Frontal cortex (tissue), 4 donors: Measurements from ENCODE around the gene ANKRD27. TPM values are rescaled to one million over a fixed set of nuclear protein-coding genes. Genes with fewer than 3 reads are reported as not detected.

Experiments
- DNase-seq, 2 donors: peaks; one replicate each; pipeline ENCODE4 v3.0.0; 2012; ENCODE audit warnings: low spot score in 2 of 2
- FAIRE-seq: peaks from 2 replicates; lab custom pipeline; 2012; peaks lifted over from hg19 to GRCh38; lab: Jason Lieb, UNC
- total RNA-seq: library from RNA; depleted of rRNA; stranded (reverse); fragments of >200 nt; gene quantifications from one replicate; pipeline ENCODE4 v1.2.3, GENCODE V29; 2014
- donor health status: control.
- donor health status: control.
- donor health status: control.

Gene ANKRD27
- total RNA-seq, 1 donor from 2014 or later: 34.2 TPM

DNA sequence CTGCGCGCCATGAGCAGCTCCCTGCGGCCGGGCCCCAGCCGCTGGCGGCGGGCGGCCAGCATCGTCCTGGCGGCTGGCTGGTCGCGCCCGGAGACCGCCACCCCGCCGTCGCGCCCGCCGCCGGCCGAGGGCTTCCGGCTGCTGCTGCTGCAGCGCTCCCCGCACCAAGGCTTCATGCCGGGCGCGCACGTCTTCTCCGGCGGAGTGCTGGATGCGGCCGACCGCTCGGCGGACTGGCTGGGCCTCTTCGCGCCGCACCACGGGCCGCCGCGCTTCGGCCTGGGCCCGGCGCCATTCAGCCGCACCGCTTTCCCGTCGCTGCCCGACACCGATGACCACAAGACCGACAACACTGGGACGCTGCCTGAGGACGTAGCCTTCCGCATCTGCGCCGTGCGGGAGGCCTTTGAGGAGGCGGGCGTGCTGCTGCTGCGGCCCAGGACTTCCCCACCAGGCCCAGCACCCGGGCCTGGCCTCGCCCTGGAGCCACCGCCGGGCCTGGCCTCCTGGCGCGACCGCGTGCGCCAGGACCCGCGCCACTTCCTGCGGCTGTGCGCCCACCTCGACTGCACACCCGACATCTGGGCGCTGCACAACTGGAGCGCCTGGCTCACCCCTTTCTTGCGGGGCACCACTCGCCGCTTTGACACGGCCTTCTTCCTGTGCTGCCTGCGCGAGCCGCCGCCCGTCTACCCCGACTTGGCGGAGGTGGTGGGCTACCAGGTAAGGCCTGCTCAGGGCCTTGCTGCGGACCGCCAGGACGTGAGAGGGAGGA, 17.2 kb upstream of the ANKRD27 start:
- FAIRE-seq (no peak), DNase-seq (peak; percentile 55 to 65)

DNA sequence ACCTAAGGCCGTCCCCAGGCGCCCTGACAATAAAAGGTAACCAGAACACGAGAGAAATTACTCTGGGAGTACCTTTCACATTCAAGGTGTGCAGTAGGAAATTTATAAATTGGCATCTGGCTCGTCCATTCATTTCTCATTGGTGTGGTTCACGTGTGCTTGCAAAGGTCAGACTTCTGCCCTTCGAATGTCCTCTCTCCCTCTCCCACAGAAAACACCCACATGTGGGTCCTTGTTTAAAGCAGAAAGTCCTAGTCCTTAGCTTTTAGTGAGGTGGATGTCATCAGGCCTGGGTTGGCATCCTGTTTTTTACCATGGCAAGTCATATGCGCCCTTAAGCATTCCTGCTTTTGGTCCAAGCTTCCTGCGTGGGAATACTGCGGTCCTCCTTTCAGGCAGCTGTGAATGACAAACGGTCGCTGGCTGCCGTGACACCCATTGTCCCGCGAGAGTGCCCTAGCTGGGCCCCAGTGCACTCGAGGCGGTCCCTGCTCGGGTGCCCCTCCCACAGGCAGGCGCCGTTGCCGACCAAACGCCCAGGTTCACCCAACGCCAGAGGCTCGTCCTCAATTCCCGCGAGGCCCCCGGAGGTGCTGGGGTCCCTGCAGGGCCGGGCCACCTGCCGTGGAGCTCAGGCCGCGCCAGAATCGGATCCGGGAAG, 16.4 kb upstream of the ANKRD27 start, which contains the start of gene NUDT19:
TSS of gene NUDT19 (plus strand) at position 531 of the 661 bp plus-strand sequence. CDS start 140 bp downstream, outside the sequence.
- peak; percentile 73 to 80 for DNase-seq
- FAIRE-seq: no peak

DNA sequence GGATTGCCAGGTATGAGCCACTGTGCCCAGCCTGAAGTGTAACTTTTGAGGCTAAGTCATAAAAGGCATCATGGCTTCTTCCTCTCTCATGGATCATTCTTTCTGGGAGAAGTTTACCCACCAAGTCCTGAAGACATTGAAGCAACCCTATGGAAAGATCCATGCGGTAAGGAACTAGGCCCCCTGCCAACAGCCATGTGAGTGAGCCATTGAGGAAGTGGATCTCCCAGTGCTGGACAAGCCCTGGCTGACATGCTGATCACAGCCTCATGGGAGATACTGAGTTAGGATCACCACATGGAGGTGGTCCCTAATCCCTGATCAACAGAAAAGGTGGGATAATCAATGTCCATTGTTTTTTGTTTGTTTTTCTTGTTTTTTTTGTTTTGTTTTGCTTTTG, 13.3 kb upstream of the ANKRD27 start:
- DNase-seq (no peak), FAIRE-seq (no peak)

DNA sequence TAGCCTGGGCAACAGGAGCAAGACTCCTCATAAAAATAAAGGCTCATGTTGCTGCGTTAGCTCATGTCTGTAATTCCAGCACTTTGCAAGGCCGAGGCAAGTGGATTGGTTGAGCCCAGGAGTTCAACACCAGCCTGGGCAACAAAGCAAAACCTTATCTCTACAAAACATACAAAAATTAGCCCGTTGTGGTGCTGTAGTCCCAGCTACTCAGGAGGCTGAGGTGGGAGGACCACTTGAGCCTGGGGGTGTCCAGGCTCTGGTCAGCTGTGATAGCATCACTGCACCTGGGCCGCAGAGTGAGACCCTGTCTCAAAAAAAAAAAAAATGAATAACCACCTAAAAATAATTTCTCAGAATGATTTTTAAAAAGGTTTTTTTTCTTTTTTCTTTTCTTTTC, 12.7 kb upstream of the ANKRD27 start:
- FAIRE-seq: no peak

DNA sequence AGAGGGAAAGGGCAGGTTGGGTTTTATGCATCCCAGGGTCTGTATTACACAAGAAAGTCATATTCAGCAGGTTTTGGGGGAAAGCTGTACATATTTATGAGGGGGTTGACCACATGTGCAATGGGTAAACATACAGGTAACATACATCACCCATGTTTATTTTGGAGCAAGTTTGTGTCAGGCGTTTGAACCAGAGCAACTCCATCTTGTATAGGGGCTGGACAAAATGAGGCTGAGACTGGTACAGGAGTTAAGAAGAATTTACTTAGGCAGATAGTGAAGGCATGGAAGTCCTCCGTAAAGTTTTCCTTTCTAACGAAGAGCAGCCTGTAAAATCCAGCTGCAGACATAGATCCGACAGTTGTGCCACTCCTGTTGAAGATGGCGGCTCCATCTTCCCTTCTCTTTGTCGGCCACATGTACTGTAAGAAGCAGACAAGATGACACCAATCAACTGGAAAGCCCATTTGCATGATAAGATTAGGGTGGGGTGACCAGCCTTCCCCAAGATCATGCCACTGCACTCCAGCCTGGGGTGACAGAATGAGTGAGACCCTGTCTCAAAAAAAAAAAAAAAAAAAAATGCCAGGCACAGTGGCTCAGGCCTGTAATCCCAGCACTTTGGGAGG, 12.0 kb upstream of the ANKRD27 start:
- FAIRE-seq: no peak
- no peak for DNase-seq

More for the DNA sequence above, 12.7 kb upstream of the ANKRD27 start:
- no peak for DNase-seq

DNA sequence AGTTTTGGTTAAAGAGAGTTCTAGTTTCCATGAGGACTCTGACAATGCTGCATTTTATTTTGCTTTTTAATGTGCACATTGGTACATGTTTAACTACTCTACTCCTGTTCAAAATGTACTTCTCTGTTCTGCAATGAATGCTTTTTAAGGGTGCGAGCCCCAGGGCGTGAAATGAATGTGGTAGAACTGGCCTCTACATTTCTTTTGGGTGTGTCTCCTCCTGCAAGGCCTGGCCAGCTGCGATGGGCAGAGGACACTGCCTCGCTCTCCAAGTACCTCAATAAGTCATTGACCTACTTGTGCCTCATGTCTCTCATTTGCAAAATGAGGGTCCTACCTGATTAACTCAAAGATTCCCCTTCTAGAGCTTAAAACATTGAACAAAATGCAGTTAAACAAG, 7.3 kb upstream of the ANKRD27 start:
- no peak for FAIRE-seq

DNA sequence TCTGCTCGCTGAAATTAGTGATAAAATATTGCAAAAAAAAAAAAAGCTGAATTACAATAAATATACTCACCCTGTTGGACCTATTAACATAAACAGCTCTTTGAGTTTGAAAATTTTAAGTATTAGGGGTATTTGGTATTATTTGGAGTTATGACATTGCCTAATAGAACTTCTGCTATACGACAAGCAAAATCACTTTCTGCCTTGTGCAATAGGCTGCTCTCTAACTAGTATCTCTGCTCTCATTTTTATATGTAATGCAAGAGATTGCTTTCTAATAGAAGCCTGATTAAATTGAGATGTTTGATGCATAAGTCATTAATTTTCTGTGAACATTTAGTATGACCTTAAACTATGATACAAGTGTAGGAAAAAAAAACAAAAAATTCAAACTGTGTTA, 6.0 kb upstream of the ANKRD27 start:
- FAIRE-seq: no peak
- no peak for DNase-seq

More for the DNA sequence above, 7.3 kb upstream of the ANKRD27 start:
- no peak for DNase-seq

DNA sequence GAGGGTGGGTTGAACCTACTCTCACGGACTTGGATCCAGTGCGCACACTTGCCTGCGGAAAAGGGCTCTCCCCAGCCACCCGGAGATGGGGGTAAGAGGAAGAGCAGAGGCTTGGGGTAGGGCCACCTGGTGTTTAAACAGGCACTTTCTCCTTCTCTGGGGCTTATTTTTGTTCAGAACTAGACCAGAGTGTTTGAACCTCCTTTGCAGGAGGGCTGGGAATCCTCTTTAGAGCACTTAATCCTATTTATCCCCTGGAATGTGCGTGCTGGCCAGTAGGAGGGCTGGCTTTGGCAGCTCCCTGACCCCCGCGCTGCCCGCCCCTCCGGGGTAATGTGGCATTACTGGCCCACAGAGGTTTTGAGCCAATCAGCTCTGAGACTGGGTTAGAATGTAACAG, 2.7 kb upstream of the ANKRD27 start:
- DNase-seq: no peak
- FAIRE-seq: no peak

DNA sequence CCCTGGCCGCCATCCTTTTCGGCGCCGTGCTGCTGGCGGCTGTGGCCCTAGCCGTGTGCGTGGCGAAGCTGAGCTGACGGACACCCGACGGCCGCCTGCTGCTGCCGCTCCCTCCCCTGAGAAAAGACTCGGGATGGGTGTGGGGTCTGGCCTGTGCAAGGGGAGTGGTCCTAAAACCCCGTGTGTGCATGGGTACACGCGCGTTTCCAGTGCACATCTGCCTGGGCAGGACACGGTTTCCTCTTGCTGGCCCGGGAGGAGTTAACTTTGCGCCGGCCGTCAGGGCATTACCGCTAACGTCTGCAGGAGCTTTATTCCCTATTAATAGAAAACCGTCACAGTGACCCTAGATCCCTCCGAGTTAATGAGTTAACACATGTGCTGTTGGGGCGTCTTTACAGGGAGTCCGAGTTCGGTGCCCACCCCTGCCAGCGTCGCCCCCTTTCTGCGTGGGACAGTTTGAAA, 1.9 kb upstream of the ANKRD27 start:
- DNase-seq (no peak), FAIRE-seq (no peak)

DNA sequence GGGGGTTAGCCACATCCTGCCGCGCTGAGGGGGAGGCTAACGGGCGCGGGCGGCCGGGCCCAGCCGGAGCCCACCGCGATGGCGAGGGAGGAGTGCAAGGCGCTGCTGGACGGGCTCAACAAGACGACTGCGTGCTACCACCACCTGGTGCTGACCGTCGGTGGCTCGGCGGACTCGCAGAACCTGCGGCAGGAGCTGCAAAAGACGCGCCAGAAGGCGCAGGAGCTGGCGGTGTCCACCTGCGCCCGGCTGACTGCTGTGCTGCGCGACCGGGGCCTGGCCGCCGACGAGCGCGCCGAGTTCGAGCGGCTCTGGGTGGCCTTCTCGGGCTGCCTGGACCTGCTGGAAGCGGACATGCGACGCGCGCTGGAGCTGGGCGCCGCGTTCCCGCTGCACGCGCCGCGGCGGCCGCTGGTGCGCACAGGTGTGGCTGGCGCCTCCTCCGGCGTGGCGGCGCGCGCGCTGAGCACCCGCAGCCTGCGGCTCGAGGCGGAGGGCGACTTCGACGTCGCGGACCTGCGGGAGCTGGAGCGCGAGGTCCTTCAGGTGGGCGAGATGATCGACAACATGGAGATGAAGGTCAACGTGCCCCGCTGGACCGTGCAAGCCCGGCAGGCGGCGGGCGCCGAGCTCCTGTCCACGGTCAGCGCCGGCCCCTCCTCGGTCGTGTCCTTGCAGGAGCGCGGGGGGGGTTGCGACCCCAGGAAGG, 1.4 kb upstream of the ANKRD27 start:
- no peak for FAIRE-seq
- no peak for DNase-seq

DNA sequence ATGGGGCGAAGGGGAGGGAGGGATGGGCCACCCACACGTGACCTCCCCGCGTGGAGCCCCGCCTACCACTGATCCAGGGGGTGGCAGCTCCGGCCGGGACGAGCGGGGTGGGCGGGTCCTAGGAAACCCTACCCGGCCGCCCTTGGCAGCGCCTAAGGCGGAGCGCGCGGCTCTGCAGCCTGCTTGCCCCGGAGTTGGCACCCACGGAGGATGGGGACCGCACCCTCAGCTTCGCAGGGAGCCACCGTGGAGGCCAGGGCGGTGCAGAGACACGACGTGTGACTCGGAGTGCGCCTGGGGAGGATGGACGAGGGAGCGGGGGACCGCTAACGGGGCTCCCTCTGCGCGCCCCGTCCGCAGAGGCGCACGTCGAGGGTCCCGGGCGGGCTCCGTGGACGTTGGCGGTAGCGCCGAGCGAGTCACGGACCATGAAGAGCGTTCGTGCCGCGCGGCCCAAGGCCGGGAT, 773 bp upstream of the ANKRD27 start, which contains the start of gene RGS9BP:
TSS of gene RGS9BP (plus strand) at position 129 of the 466 bp plus-strand sequence. CDS start 416 bp downstream, outside the sequence.
- FAIRE-seq (no peak), DNase-seq (peak; percentile 75 to 83)

DNA sequence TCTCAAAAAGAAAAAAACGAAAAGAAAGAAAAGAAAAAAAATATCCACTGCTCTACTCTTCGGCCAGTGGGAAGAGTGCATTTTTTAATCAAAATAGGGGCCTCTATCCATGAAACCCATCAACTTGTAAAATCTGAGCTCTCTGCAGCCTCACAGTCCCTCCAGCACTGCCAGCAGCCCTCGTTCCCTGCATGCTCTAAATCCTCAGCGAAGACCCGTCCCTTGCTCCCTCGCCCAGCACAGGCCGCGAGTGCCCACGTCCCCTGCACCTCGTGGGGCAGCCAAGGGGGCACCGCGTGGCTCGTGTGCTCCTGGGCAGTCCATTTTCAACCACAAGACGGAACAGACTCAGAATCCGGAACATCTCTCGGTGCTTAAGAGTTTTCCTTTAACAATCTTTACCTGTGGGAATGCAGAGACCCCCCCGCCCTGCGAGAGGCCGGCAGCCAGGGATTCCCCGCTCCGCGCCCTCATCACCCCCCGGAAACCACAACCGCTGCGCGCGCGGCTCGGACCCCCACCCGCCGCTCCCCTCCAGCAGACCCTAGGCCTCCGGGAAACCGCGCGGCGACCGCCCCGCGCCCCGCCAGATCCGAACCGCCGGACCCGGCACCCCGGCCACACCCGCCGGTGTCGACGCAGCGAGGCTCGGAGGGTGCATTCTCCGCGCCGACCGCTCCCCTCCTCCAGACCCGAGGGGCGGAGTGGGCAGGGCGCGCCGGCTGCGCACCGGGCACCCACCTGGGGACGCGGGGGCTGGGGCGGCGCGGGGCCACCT, 638 bp downstream of the ANKRD27 start:
- FAIRE-seq (no peak), DNase-seq (no peak)

DNA sequence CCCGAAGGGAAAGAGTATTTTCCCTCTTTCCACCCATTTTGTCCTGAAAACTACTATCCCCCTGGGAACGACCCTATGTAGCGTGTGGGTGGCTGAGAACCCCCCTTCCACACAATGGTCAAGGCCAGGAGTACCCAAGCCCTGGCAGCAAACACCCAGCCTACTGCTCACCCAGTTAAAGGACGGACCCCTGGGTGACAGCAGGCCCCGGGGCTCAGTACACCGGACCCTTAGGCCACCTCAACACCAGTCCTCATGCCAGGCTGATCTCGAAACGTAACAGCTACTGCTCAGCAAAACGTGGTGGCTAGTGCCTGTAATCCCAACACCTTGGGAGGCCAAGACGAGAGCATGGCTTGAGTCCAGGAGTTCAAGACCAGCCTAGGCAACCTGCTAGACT, 1.4 kb downstream of the ANKRD27 start:
- FAIRE-seq: no peak

DNA sequence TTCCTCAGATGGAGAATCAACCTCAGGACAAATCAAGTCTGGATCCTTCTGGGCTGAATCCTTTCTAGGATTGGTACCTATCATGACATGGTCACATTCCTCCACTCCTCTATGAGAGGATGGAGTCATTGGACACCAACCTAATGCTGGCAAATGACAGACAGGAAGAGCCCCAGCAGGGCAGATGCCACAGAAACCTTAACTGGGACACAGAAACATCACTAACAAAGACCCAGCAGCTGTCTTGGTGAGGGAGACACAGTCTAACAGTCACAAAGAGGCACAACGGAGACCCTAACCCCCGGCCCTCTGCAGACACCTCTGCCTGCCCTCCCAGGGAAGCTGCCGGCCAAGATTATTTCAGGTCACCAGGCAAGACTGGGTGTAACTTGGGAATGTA, 2.1 kb downstream of the ANKRD27 start:
- FAIRE-seq: no peak

More for the DNA sequence above, 1.4 kb downstream of the ANKRD27 start:
- DNase-seq: no peak

DNA sequence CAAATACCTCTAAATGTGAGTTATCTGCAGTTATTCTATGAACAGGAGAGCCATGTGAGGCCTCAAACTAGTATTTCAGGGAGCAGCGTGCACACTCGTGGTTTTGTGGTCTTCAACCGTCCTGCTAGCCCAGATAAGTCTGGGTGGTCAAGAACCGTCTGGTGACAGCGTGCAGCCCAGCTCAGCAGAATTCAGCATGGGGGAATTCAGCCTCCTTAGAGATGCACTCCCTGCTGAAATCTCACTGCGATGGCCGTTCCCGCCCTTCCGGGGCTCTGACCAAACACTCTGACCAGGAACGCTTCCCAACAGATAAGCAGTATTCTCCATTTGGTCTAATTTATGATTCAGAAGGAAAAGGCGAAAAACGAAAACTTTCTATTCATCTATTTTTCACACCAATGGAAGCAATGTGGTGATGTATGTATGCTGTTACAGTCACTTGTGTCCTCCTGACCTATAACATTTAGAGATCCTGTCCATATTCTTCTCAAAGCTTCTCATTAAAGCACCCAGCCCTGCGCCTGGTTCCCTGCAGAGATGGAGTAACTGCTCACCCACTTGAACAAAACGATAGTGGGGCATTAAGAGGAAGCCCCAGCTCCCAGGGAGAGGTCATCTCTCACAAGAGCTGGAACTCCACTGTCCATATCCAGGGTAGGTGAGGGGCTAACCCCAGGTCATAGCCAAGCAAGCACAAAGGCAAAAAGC, 2.9 kb downstream of the ANKRD27 start:
- DNase-seq: no peak
- no peak for FAIRE-seq

More for the DNA sequence above, 2.1 kb downstream of the ANKRD27 start:
- DNase-seq: no peak

DNA sequence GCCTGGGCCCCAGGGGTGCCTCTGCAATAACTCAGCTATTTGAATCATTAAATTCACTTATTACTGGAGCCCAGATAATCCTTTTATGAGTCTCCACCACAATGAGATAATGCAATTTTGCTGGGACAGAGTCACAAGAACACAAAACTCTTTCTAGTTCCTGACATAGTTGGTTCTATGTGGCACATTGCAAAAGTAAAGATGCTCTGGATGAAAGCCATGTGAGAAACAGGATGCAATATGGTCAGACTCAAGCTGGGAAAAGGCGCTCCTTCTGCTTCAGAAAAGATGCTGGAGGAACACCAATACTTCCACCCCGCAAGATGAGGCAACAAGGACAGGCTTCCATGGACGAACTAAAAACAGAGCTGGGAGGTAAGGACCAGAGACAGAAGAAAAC, 5.7 kb downstream of the ANKRD27 start:
- FAIRE-seq: no peak
- no peak for DNase-seq

DNA sequence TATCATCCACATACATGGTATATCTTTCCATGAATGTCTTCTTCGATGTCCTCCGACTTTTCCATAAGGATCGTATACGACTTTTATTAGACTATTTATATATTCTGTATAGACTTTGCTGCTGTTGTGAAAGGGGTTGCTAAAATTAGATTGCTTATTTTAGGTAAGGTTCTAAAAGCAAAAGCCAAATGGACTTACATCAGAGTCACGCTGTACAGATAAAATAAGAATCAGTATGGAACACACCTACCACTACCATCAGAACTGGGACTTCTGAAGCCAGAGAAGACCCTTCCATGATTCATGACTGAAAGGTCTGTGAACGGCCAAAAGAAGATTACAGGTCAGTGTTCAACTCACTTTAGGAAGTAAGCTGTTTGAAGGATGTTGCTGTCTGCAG, 8.9 kb downstream of the ANKRD27 start:
- FAIRE-seq (no peak), DNase-seq (no peak)

DNA sequence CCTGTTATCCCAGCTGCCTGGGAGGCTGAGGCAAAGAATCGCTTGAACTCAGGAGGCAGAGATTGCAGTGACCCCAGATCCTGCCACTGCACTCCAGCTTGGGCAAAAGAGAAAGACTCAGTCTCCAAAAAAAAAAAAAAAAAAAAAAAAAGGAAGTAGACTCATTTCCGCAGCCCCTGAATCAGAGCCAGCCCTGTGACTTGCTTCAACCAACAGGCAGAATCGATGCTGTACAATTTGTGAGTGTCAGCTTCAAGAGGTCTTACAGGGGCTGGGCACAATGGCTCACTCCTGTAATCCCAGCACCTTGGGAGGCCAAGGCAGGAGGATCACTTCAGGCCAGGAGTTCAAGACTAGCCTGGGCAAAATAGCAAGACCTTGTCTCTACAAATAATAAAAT, 12.8 kb downstream of the ANKRD27 start:
- DNase-seq (no peak), FAIRE-seq (no peak)
